ENCODE results near the gene BSG. TPM values are rescaled to one million over a fixed set of nuclear protein-coding genes. Genes with fewer than 3 reads are reported as not detected.

Gene BSG
- polyA plus RNA-seq, 1 experiment: 404 TPM

DNA sequence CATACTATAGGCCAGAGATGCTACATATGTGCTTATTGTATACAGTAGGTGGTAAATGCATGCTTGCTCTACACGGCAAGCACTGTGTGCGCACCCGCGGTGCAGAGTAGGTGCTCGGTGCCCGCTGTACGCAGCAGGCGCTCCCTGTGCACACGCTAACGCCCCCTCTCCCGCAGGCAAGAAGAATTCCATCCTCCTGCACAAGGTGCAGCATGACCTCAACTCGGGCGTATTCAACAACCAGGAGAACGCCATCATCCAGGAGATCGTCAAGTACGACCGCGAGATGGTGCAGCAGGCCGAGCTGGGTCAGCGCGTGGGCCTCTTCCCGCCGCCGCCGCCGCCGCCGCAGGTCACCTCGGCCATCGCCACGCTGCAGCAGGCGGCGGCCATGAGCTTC lies 43.2 kb downstream of the BSG start:
- DNase-seq (ENCODE audit: low read depth, low spot score): no peak
- H3K9me3 ChIP-seq (ENCODE audit: control insufficient read depth, insufficient read depth, low read length): peaks cover 14% of the 10 kb centered on the region; the same call in 1 of the 2 replicates
- no peak overlapping the region for H3K4me3 ChIP-seq (ENCODE audit: low read depth, low read length)
- H3K27ac ChIP-seq (ENCODE audit: low read depth, low read length): no peak overlapping the region
- ChIA-PET POLR2A (no interaction called here), CTCF (no interaction called here)
- no peak for TF ChIP-seq CTCF (IDR thresholded peaks at IDR 0.05; ENCODE audit: low read depth, low read length)
- H3K27me3 ChIP-seq (ENCODE audit: control insufficient read depth, insufficient read depth, low read length): no peaks in the 10 kb centered on the region

GRCh38 chr19:616062-616700 lies 43.8 kb downstream of the BSG start:
- POLR2A ChIA-PET: no interaction called here
- Histone ChIP-seq H3K9me3 (ENCODE audit: control insufficient read depth, insufficient read depth, low read length) (peaks cover 14% of the 10 kb centered on the region; the same call in 1 of the 2 replicates), H3K4me3 (ENCODE audit: low read depth, low read length) (no peak overlapping the region), H3K27ac (ENCODE audit: low read depth, low read length) (no peak overlapping the region), H3K27me3 (ENCODE audit: control insufficient read depth, insufficient read depth, low read length) (no peaks in the 10 kb centered on the region)
- DNase-seq (ENCODE audit: low read depth, low spot score): no peak
- TF ChIP-seq CTCF (IDR thresholded peaks at IDR 0.05; ENCODE audit: low read depth, low read length): no peak
- CTCF ChIA-PET: no interaction called here

- DNase-seq (ENCODE audit: low read depth, low spot score): no peak
- no peak for TF ChIP-seq CTCF (IDR thresholded peaks at IDR 0.05; ENCODE audit: low read depth, low read length)
- Histone ChIP-seq H3K4me3 (ENCODE audit: low read depth, low read length) (no peak overlapping the region), H3K9me3 (ENCODE audit: control insufficient read depth, insufficient read depth, low read length) (peaks cover 17% of the 10 kb centered on the region; the same call in 1 of the 2 replicates), H3K27ac (ENCODE audit: low read depth, low read length) (no peak overlapping the region), H3K27me3 (ENCODE audit: control insufficient read depth, insufficient read depth, low read length) (no peaks in the 10 kb centered on the region)
- CTCF ChIA-PET: no interaction called here
- POLR2A ChIA-PET: no interaction called here
Measured at GRCh38 chr19:616747-617526, 44.5 kb downstream of the BSG start.

DNA sequence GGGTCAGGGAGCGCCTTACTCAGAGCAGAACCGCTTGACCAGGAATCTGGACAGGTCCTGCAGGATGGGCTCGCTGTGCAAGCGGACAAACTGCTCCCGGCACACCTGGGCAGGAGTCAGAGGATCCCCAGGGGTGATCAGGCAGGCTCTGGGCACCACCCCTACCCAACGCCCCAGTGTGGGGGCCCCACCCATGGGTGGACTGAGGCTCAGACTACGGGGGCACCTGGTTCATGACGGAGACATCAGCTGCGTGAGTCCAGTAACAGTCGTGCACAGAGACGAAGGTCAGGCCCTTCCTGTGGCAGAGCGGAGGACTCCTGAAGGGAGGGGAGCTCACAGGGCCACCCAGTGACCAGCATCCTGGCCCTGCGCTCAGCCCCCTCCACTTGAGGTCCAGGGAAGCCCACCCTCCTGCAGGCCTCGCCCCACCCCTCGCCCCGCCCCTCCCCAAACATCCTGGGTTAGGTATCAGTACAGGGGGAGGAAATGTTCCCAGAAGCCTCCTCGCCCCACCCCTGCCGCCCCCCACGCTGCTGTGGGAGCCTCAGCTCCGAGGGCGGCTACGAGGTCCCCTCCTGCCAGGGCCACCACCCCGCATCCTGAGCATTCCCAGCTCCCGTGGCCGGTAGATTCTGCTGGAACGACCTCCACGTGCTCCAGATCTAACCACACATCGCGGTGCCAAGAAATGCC lies 45.3 kb downstream of the BSG start:
- CTCF ChIA-PET: no interaction called here
- Histone ChIP-seq H3K4me3 (ENCODE audit: low read depth, low read length) (no peak overlapping the region), H3K9me3 (ENCODE audit: control insufficient read depth, insufficient read depth, low read length) (peaks cover 17% of the 10 kb centered on the region; the same call in 1 of the 2 replicates), H3K27me3 (ENCODE audit: control insufficient read depth, insufficient read depth, low read length) (no peaks in the 10 kb centered on the region), H3K27ac (ENCODE audit: low read depth, low read length) (no peak overlapping the region)
- no peak for DNase-seq (ENCODE audit: low read depth, low spot score)
- TF ChIP-seq CTCF (IDR thresholded peaks at IDR 0.05; ENCODE audit: low read depth, low read length): no peak
- POLR2A ChIA-PET: no interaction called here

DNA sequence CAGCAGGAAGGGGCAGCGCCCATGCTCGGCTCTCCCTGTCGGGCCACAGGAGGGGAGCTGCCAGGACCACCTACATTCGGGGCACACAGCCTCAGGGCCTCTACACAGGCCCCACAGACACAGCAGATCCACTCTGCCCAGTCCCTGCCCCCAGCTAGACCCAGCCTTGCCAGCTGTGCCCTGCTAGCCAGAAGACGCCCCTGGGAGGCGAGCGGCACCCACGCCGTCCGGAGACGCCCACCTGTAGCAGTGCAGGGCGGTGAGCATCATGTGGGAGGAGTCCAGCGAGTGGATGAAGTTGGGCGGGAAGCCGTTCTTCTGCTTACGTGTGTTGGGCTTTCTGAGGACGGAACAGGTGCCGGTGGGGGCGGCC lies 45.8 kb downstream of the BSG start:
- no peak for TF ChIP-seq CTCF (IDR thresholded peaks at IDR 0.05; ENCODE audit: low read depth, low read length)
- H3K4me3 ChIP-seq (ENCODE audit: low read depth, low read length): no peak overlapping the region
- H3K27me3 ChIP-seq (ENCODE audit: control insufficient read depth, insufficient read depth, low read length): no peaks in the 10 kb centered on the region
- CTCF ChIA-PET: no interaction called here
- H3K27ac ChIP-seq (ENCODE audit: low read depth, low read length): no peak overlapping the region
- POLR2A ChIA-PET: no interaction called here
- H3K9me3 ChIP-seq (ENCODE audit: control insufficient read depth, insufficient read depth, low read length): peaks cover 17% of the 10 kb centered on the region; the same call in 1 of the 2 replicates
- DNase-seq (ENCODE audit: low read depth, low spot score): no peak
